T-helper 2 cell (primary cell): ENCODE data around the gene AGAP3.
"Not testable (repeated sequence)": the region's sequence is repeated elsewhere in the genome, so short reads cannot be mapped to it uniquely, and the experiment has no call there.

Experiments used
- DNase-seq, 5 experiments: peaks; one replicate each; pipeline versions ENCODE4 v3.0.0 to v3.0.0-alpha.2; 2012 to 2022
- total RNA-seq, 2 donors: gene quantifications; one replicate each; lab custom pipeline; 2026; lab: John Stamatoyannopoulos, UW

The AGAP3 gene
- 19.8 to 64.8 reads per million in 2 donors for total RNA-seq

DNA sequence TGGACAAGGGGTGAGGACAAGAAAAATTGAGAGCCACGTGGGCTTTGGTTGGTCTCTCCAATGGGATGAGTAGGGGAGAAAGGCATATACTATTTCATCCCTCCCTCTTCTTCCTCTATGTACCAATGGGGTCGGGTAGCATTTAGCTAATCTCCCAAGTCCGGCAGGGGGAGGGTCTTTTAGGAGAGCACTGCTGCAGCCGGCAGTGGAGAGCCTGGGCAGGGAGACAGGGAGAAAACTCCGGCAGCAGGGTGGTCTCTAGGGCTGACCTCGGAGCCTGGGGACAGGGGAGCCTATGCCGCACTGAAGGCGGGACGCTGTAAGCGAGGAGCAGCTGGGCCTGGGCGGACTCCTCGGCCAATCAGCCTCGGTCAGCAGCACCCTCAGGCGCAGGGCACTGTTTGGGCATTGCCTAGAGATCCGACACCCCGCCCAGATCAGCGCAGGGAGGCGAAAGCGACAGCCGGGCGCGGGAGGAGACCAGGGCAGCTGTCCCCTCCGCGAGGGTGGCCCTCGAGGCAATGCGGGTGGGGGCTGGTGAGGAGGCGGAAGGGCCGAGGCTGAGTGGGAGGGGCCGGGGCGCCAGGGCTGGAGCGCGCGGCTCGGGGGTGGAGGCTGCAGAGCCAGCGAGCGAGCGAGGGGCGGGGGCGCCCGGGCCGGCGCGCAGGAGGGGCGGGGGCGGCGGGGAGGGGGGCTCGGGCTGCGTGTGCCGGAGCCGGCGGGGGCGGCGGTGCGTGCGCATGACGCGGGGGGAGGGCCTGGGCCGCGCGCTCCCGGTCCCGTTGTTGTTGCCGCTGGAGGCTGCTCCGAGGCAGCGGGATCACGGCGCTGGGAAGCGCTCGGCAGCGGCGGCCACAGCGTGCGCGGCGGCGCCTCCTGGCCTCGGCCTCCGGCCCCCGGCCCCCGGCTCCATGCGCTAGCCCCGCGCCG is at the start of gene AGAP3:
Gene AGAP3 (plus strand): TSS at position 785 of the 930 bp plus-strand sequence. CDS start 267 bp downstream, outside the sequence.
- DNase-seq: peak; percentile 37 to 74 (median 43)

DNA sequence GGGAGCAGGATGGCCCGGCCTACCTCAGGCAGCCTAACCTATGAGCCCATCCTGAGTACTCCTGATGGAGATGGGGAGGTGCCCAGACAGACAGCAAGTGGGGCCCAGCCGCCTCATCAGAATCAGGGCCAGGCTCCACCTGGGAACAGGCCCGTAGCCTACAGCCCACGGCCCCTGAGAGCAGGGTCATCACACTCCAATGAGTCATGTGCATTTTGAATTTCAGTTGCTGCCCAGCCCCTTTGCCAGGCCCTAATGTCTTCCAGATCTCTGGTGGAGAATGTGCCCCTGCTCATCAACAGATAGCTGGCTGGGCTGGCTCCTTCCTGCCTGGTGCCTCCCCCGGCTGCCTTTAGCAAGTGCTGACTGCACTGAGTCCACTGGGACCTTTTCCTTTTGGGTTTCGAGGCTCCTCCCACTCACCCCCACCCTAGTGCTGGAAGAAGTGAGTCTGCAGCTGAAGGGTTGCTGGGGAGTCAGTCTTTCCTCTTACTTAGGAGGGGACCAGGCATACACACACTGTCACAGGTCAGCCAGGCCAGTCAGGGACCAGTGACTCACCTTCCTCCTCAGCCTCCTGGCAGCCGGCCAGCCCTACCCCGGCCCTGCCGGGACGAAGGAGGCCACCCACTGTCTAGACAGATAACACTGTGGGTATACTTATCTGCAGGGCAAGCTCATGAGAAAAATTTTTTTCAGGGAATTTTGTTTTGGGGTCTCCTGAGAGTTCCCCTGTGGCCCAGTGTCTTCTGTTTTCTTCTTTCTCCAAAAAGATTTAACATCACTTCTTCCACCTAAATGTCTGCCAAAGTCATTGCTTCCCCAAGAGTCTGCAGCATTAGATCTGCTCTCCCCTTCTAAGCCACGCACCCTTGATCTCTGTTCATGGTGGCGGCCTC is 47.1 kb upstream of the AGAP3 start:
- peak in 2 of 5 experiments; percentile 30 to 58 for DNase-seq

DNA sequence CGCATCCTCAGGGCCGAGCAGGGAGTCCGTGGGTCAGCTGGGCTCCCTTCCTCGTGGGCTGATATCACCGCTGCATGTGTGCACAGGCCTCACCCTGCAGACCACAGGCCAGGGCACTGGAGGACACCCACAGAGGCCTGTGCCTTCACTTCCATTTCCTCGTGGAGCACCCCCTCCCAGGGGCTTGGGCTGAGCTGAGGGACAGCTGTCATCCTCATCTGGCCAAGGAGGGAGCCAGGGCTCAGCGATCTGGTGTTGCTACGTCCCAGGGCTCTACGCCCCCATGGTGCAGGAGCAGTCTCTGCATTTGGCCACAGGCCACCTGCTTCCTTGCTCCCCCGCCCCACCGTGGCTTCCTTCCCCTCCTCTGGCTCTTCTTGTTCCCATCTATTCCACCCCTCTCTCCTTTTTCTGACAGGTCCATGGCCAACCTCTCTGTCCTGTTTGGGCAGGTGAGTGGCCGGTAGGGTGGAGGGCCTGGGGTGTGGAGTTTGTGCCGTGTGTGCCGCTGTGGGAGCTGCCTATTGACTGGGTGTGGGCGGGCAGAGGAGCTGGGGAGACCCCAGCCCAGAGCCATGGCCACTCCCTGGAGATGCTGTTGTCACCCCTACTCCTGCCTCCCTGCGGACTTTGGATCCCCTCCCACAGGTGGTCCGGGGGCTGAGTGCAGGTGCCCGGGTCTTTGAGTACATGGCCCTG is 46.3 kb upstream of the AGAP3 start:
- DNase-seq: no peak

DNA sequence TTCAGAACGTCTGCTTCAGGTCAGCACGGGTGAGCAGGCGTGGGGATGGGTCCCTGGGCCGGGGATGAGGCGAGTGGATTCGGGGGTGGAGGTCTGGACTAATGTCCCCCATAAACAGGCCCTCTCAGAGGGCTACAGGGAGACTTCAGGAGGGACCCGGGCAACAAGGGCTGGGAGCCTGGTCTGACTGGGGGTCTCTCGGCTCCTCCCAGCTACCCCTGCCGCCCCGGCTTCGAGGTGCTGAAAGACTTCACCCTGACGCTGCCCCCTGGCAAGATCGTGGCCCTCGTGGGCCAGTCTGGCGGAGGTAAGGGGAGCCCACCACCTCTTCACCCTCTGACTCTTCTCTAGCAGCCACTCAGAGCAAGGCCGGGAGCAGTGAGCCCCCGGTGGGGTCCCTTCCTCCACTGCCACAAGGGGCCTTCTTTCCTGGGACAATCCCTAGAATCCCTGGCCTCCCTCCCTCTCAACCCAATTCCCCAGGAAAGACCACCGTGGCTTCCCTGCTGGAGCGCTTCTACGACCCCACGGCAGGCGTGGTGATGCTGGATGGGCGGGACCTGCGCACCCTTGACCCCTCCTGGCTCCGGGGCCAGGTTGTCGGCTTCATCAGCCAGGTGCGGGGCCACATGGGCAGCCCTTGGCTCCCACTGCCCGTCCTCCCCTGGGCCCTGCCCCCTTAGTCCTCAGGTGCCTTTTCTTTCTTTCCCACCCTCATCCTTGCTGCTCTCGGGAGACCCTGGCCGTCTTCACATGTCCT is 45.5 kb upstream of the AGAP3 start:
- no peak for DNase-seq

DNA sequence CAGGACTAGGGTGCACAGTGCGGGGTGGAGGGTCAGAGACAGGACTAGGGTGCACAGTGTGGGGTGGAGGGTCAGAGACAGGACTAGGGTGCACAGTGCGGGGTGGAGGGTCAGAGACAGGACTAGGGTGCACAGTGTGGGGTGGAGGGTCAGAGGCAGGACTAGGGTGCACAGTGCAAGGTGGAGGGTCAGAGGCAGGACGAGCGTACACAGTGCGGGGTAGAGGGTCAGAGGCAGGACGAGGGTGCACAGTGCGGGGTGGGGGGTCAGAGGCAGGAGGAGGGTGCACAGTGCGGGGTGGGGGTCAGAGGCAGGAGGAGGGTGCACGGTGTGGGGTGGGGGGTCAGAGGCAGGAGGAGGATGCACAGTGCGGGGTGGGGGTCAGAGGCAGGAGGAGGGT is 42.8 kb upstream of the AGAP3 start:
- DNase-seq: not testable (repeated sequence)

DNA sequence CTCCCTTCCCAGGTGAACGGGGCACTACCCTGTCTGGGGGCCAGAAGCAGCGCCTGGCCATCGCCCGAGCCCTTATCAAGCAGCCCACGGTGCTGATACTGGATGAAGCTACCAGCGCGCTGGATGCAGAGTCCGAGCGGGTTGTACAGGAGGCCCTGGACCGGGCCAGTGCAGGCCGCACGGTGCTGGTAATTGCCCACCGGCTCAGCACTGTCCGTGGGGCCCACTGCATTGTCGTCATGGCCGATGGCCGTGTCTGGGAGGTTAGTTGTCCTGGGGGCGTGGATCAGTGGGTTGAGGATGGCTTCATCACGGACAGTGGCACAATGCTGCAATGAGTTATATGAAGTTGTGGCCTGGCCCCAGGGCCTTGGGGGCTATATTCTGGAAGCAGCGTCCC is 42.3 kb upstream of the AGAP3 start:
- DNase-seq: no peak

DNA sequence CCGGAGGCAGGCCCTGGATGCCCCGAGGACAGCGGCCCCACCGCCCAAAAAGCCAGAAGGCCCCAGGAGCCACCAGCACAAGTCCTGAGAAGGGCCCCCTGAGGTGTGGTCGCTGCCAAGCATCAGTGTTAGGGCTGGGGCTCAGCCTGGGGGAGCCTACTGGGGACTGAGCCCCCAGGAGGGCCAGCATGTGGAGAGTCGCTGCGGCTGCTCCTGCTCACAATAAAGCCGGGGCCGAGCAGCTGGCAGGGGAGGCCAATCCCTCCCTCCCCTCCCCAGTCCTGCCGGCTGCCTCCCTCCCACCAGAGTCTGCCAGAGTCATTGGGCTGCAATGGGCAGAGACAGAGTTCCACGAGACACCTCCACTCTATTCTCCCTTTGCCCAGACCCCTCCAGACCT is 41.0 kb upstream of the AGAP3 start:
- DNase-seq: no peak

DNA sequence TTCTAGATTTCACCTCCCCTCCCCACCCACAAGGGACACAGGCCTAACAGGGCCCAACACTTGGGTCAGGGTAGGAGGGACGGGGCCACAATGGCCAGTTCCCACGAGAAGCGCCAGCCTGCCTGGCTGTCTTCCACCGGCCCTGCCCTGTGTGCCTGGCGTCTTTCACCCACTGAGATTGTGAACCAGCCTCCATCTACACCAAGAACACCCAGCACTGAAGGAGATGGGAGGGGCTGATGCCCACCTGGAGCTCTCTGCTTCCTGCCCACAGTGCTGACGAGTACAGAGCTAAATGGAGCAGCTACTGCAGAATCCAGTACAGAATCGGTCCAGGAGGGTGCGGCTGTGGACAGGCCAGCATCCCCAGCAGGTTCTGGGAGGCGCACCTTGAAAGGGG is 40.3 kb upstream of the AGAP3 start:
- no peak for DNase-seq

DNA sequence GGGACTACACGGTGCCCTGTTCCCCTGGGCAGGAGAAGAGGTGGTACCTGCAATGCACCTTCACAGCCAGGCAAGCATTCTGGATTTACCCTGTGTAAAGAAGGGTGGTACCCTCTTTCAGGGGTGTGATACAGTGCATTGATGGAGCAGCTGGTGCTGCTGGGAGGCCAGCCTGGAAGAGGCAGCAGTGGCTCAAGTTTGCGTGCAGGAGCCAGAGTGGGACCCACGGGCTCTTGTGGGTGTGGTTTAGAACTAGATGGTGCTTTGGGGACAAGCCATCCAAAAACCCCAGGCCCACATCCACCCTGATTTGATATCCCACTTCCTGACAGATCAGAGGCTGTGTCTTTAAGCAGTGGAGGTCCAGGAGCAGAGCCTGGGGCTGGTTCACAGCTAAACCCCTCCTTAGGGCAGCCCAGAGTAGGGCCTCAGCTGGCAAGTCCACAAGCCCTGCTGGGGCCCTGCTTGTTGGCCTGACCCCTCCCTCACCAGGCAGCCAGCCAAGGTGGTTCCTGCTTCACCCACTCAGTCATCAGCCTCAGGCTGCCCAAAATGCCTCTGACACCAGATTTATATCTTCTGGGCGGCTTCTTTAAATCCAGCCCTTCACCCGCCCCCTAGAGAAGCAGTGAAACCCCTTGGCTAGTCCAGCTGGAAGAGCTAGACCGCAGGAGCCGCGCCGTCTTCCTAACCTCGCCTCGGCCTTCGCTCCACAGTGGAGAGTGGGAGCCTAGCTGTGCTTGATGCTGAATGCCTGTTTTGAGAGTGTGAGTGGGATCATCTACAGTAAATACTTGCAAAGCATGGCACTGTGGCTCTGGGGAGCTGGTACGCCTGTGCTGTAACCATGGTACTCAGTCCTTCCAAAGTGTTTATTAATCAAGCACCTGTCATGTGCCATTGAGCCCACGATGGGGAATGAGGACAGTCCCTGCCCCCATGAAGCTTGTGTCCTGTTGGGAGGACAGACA is 39.4 kb upstream of the AGAP3 start:
- DNase-seq: no peak

DNA sequence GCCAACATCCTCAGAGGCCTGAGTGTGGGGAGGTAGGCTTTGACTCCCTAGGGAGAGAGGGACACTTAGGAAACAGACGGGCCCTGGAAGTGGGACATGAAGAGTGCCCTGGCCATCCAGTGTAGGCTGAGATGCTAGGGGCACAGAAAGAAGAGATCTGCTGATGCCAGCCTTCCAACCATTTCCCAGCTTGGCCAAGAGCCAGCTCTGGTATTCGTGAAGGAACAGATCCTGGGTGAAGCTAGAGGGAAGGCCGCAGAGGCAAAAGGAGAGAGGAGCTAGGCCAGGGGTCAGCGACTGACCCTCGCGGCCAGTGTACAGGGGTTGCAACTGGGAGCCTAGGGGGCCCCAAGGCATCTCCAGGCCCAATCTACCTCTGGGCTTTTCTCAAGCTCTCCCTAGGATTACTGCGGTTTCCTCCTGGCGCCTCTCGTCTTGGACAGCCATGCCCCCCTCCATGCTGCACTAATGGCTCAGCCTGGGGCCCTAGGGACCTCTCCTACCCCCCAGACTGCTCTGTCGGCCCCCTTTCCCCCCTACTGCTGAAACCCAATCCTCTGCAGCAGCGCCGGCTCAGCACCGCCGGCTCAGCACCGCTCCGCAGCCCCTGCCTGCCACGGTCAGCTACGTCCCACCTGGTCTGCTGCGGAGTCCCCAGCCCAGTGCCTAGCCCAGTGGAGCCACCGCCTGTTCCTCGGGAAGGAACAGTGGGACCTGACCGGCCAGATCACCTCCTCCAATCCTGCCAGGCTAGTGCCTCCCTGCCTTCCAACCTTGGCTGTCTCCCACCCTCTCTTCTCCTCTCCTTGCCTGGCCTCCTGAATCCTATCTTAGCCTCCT is 38.1 kb upstream of the AGAP3 start, which contains the start of gene ASIC3:
Gene ASIC3 (plus strand): TSS at position 556 of the 840 bp plus-strand sequence. CDS start 355 bp downstream, outside the sequence.
- no peak for DNase-seq

DNA sequence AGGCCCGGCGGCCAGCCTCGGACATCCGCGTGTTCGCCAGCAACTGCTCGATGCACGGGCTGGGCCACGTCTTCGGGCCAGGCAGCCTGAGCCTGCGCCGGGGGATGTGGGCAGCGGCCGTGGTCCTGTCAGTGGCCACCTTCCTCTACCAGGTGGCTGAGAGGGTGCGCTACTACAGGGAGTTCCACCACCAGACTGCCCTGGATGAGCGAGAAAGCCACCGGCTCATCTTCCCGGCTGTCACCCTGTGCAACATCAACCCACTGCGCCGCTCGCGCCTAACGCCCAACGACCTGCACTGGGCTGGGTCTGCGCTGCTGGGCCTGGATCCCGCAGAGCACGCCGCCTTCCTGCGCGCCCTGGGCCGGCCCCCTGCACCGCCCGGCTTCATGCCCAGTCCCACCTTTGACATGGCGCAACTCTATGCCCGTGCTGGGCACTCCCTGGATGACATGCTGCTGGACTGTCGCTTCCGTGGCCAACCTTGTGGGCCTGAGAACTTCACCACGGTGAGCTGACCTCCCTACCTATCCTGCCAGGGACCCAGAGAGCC is 37.3 kb upstream of the AGAP3 start:
- no peak for DNase-seq

DNA sequence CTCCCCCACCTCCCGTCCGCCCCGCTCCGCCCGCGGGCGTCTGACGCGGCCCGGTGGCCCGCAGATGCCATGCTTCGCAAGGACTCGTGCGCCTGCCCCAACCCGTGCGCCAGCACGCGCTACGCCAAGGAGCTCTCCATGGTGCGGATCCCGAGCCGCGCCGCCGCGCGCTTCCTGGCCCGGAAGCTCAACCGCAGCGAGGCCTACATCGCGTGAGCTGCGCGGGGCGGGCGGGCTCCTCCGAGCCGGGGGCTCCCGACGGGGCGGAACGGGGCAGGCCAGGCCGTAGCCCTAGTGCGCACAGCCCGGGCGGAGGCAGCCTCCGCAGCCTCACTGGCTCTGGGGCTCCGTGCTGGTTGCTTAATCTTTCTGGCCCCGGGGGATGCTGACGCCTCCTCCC is 35.2 kb upstream of the AGAP3 start:
- peak; percentile 20 to 80 (median 39) for DNase-seq

DNA sequence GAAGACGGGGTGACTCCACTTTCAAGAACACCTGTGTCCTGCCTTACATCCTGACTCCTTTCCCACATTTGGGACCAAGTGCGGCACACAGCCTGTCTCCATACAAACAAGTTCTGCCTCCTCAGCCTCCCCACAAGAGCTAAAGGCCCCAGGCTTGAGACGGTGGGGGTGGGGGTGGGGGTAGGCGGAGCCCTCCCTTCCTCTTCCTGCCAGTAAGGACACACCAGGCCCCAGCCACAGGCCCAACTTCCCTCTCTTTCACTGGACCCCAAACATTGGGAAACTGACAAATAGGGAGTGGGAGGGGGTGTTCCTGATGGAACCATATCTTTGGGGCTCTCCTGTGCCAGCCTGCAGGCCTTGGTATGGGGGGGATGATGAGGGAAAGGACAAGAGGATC is 33.2 kb upstream of the AGAP3 start:
- DNase-seq: no peak

DNA sequence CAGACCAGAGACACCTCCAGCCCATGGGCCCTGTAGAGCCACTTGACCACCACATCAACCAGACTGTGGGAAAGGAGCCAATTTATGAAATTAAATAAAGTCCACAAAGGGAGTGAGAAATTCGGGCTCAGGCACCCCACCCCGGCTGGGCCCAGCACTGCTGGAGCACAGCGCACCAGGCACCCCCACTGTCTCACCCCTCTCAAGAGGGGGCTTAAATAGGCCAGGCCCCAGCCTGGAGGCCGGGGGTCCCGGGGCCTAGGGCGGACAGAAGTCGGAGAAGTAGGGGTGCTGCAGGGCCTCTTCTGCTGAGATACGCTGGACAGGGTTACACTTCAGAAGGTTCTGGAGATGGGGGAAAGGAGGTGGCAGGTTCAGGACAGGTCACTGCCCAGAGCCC is 32.5 kb upstream of the AGAP3 start:
- DNase-seq: no peak

DNA sequence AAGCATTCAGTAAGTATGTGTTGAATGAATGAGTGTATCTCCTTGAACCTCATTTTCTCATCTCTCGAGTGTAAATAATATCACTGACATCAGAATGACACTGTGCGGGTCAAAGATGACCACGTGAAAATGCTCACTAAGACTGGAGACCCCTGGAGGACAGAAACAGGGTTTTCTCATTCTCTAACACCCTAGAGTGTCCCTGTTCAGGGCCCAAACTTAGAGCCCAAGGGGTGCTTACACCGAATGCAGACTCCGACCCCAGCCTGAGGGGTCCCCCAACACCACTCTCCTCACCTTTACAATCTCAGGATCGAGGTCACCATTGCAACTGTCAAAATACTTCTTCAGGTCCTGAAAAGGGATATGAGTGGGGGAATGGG is 30.0 kb upstream of the AGAP3 start:
- no peak for DNase-seq

DNA sequence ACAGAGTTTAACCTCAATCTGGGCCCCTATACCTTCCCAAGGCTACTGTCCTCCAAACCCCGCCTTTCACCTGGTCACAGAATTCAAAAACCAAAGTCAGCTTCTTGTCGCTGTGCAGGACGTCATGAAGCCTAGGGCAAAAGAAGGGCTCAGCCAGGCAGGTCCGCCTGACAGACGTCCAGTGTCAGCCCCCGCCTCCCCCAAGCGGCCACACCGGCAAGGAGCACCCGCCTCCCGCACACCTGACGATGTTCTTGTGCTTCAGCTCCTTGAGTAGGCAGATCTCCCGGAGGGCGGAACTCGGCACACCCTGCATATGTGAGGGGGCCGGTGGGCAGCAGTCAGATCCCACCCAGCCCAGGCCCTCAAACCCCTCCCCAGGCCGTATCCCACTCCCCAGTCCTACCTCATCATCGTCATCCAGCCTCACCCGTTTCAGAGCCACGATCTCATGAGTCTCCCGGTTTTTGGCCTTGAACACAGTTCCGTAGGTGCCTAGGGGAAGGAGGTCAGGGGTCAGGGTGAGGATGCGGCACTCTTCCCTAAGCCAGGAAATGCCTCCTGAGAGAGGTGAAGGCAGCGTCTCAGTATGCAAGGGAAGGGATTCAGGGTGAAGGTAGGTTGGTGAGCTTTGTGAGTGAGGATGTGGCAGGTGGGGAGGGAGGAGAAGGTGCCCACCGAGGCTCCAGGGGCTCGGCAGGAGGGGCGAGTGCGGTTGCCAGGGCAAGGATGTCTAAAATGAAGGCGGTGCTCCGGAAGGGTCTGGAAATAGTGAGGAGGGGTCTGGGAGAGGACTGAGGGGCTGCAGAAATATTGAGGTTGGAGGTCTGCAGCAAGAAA is 29.4 kb upstream of the AGAP3 start:
- DNase-seq: no peak

DNA sequence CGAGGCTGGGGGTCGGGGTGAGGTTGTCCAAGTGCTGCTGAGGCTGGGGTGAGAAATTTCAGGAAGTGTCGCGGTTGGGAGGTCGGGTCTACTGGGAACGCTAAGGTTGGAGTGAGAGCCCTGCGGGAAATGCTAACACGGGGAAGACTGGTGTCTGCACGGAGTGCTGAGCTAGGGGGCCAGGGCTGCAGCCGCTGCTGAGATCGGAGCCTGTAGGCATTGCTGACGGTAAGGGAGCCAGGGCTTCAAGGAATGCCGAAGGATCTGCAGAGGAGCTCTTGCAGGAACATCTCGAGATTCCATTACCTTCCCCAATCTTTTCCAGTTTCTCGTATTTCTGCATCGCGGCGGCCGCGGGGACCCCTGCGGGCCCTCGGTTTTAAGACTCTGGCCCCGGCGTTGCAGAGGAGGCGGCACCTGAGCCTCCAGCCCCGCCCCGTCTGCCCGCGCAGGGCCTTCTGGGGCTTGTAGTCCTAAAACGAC is 28.7 kb upstream of the AGAP3 start, which contains the start of gene CDK5:
Gene CDK5 (minus strand): TSS at position 392 of the 483 bp plus-strand sequence. CDS start 49 bp downstream, at position 343.
- DNase-seq: no peak
